CD14-positive monocyte (primary cell): ENCODE data around the gene PIM1. TPM values are rescaled to one million over a fixed set of nuclear protein-coding genes. Genes with fewer than 3 reads are reported as not detected.
A peak's percentile ranks its signal among the peaks of the same experiment; 100 is the strongest.

Experiments
- DNase-seq, 3 donors: peaks; one replicate each; pipeline ENCODE4 v3.0.0-alpha.2; 2011 to 2022
- H2AFZ ChIP-seq: 2 replicates; pipeline ENCODE4 v1.6.0; 2012; ENCODE audit warnings: mild to moderate bottlenecking, low read depth, low read length, inconsistent platforms; ENCODE audit not compliant: insufficient read depth, poor library complexity, severe bottlenecking
- H3K27ac ChIP-seq, 2 donors: 1 replicate in 1 of 2; 2 replicates in 1 of 2; pipeline ENCODE4 v1.5.1; 2012 to 2013; ENCODE audit warnings: low read length in 2 of 2, control low read depth in 1 of 2, inconsistent platforms in 1 of 2, low read depth in 1 of 2, mild to moderate bottlenecking in 1 of 2
- H3K27me3 ChIP-seq, 2 donors: one replicate each; pipeline versions ENCODE4 v1.6.0 to v1.6.1; 2011 to 2013; ENCODE audit warnings: low read length in 2 of 2; ENCODE audit not compliant: control insufficient read depth in 2 of 2, insufficient read depth in 2 of 2
- H3K36me3 ChIP-seq, 2 donors: replicated peaks in 1 of 2; 1 replicate in 1 of 2; 2 replicates in 1 of 2; pipeline versions ENCODE4 v1.5.1 to v1.6.1; 2012 to 2013; ENCODE audit warnings: low read length in 2 of 2, control low read depth in 1 of 2, inconsistent platforms in 1 of 2, mild to moderate bottlenecking in 1 of 2; ENCODE audit not compliant: insufficient read depth in 2 of 2, control insufficient read depth in 1 of 2
- H3K4me1 ChIP-seq, 2 donors: 1 replicate in 1 of 2; 2 replicates in 1 of 2; pipeline versions ENCODE4 v1.5.1 to v1.6.1; 2012 to 2013; ENCODE audit warnings: low read length in 2 of 2, control low read depth in 1 of 2, inconsistent platforms in 1 of 2, mild to moderate bottlenecking in 1 of 2, moderate library complexity in 1 of 2; ENCODE audit not compliant: insufficient read depth in 2 of 2, control insufficient read depth in 1 of 2
- H3K4me2 ChIP-seq: replicated peaks from 2 replicates; pipeline ENCODE3; 2012; ENCODE audit warnings: low read length, moderate library complexity, mild to moderate bottlenecking; ENCODE audit not compliant: poor library complexity, severe bottlenecking; ENCODE audit errors: extremely low read depth
- H3K4me3 ChIP-seq, 3 experiments: fragments of 200-600 bp in 1 of 3; sonication (generic) in 1 of 3; replicated peaks in 1 of 3; 1 replicate in 2 of 3; 2 replicates in 1 of 3; pipeline ENCODE4 v1.5.1; 2011 to 2013; ENCODE audit warnings: low read length in 3 of 3, mild to moderate bottlenecking in 3 of 3, control low read depth in 2 of 3, low read depth in 2 of 3, inconsistent platforms in 1 of 3, moderate library complexity in 1 of 3
- H3K79me2 ChIP-seq: 2 replicates; pipeline ENCODE4 v1.6.0; 2012; ENCODE audit warnings: mild to moderate bottlenecking, control low read depth, inconsistent platforms, low read length, moderate library complexity; ENCODE audit not compliant: insufficient read depth
- H3K9ac ChIP-seq: 2 replicates; pipeline ENCODE4 v1.6.0; 2017; ENCODE audit warnings: low read length, mild to moderate bottlenecking; ENCODE audit not compliant: insufficient read depth, poor library complexity, severe bottlenecking
- H3K9me3 ChIP-seq, 2 donors: replicated peaks in 1 of 2; 1 replicate in 1 of 2; 2 replicates in 1 of 2; pipeline versions ENCODE4 v1.5.1 to v1.6.1; 2012 to 2013; ENCODE audit warnings: low read length in 2 of 2, control low read depth in 1 of 2; ENCODE audit not compliant: control insufficient read depth in 1 of 2, insufficient read depth in 1 of 2
- H4K20me1 ChIP-seq: 2 replicates; pipeline ENCODE4 v1.6.0; 2012; ENCODE audit warnings: mild to moderate bottlenecking, low read length, control low read depth, moderate library complexity; ENCODE audit not compliant: insufficient read depth
- H3K27ac Mint-ChIP-seq, 7 donors: one replicate each; pipeline ENCODE4 v1.8.0; 2020; ENCODE audit warnings: mild to moderate bottlenecking in 7 of 7, mixed read lengths in 7 of 7, moderate library complexity in 6 of 7, inconsistent platforms in 2 of 7
- H3K27me3 Mint-ChIP-seq, 3 donors: one replicate each; pipeline ENCODE4 v1.8.0; 2021 to 2022; ENCODE audit warnings: low read depth in 3 of 3, mild to moderate bottlenecking in 3 of 3, mixed read lengths in 3 of 3, moderate library complexity in 3 of 3, inconsistent platforms in 1 of 3
- H3K36me3 Mint-ChIP-seq, 2 donors: one replicate each; pipeline ENCODE4 v1.8.0; 2020; ENCODE audit warnings: mixed read lengths in 2 of 2, inconsistent platforms in 1 of 2, mild to moderate bottlenecking in 1 of 2
- H3K4me1 Mint-ChIP-seq: one replicate; pipeline ENCODE4 v1.8.0; 2020; ENCODE audit warnings: mild to moderate bottlenecking, mixed read lengths
- H3K4me3 Mint-ChIP-seq, 2 donors: one replicate each; pipeline ENCODE4 v1.8.0; 2020; ENCODE audit warnings: mild to moderate bottlenecking in 2 of 2, mixed read lengths in 2 of 2, moderate library complexity in 1 of 2
- H3K9me3 Mint-ChIP-seq, 7 donors: one replicate each; pipeline ENCODE4 v1.8.0; 2020 to 2022; ENCODE audit warnings: mixed read lengths in 7 of 7, mild to moderate bottlenecking in 6 of 7, moderate library complexity in 6 of 7, inconsistent platforms in 2 of 7
- CTCF ChIP-seq: fragments of 200-600 bp; IDR thresholded peaks from one replicate; pipeline ENCODE4 v1.8.0; 2022; ENCODE audit warnings: antibody characterized with exemption, mild to moderate bottlenecking
- WGBS: methylation state at CpG from one replicate; pipeline ENCODE4 v1.1.5; 2013; ENCODE audit warnings: missing lambda C conversion rate; ENCODE audit not compliant: insufficient coverage; 5-methylcytosine and 5-hydroxymethylcytosine counted together
- intact Hi-C, 2 donors: fragments of 100-400 bp; cut with micrococcal nuclease; formaldehyde crosslinking; loops; one replicate each; pipeline versions ENCODE4 v1.15.0 to v1.15.1; 2023
- polyA plus RNA-seq, 3 donors: library from polyadenylated mRNA; depleted of rRNA in 1 of 3; unstranded in 2 of 3; stranded (reverse) in 1 of 3; fragments of 300-500 nt in 2 of 3; fragments of >200 nt in 1 of 3; fragmentation: Illumina TruSeq in 2 of 3; gene quantifications; 1 replicate in 2 of 3; 2 replicates in 1 of 3; pipeline ENCODE4 v1.2.3, GENCODE V29; 2012 to 2021

The PIM1 gene
- polyA plus RNA-seq, 3 donors = 20.5 to 25.0 (median 24.4) TPM

- peak; percentile 93 for TF ChIP-seq CTCF
- Histone ChIP-seq H3K27ac (no peak overlapping the region), H3K27me3 (no peaks in the 10 kb centered on the region), H3K4me3 (no peak overlapping the region), H4K20me1 (no peaks in the 10 kb centered on the region), H3K4me1 (peaks cover 22 to 24% of the 10 kb centered on the region in 2 donors), H3K79me2 (no peaks in the 10 kb centered on the region), H3K36me3 (no peaks in the 10 kb centered on the region), H3K9ac (no peak overlapping the region), H3K4me2 (no peak overlapping the region), H3K9me3 (no peaks in the 10 kb centered on the region), H2AFZ (no peak overlapping the region)
- H3K9me3 Mint-ChIP-seq = no peaks in the 10 kb centered on the region
- WGBS = 54% methylated on average over 7 of the region's 7 CpGs
- H3K27ac Mint-ChIP-seq = peak overlapping the region in 5 of 7 donors; percentile 19 to 77 (median 58)
- peak; percentile 79 to 83 (median 81) for DNase-seq
- intact Hi-C loops = loop anchor here (2.0 to 10.0 kb wide), 4 partner anchors 35 to 441 kb away; partner anchors contain the start of gene PIM1 (in 1 of the 2)
- H3K27me3 Mint-ChIP-seq = peaks cover 0 to 5% (median 0%) of the 10 kb centered on the region in 3 donors
- peaks cover 38% of the 10 kb centered on the region for H3K4me1 Mint-ChIP-seq
- peaks cover 0 to 2% of the 10 kb centered on the region in 2 donors for H3K36me3 Mint-ChIP-seq
- peak overlapping the region; percentile 39 to 61 for H3K4me3 Mint-ChIP-seq
These were observed 38.0 kb downstream of the PIM1 start for GRCh38 chr6:37207903-37208456.

GRCh38 chr6:37208793-37209192 lies 38.8 kb downstream of the PIM1 start:
- intact Hi-C loops = loop anchor here (2.0 to 10.0 kb wide), 4 partner anchors 36 to 441 kb away; partner anchors contain the start of gene PIM1 (in 1 of the 2)
- DNase-seq = no peak
- Histone ChIP-seq H3K27ac (no peak overlapping the region), H3K79me2 (no peaks in the 10 kb centered on the region), H3K9ac (no peak overlapping the region), H3K4me3 (no peak overlapping the region), H2AFZ (no peak overlapping the region), H3K4me1 (peaks cover 22 to 24% of the 10 kb centered on the region in 2 donors), H3K4me2 (no peak overlapping the region), H3K9me3 (no peaks in the 10 kb centered on the region), H3K27me3 (no peaks in the 10 kb centered on the region), H4K20me1 (no peaks in the 10 kb centered on the region), H3K36me3 (no peaks in the 10 kb centered on the region)
- WGBS = 100% methylated on average over 3 of the region's 7 CpGs
- no peak for TF ChIP-seq CTCF
- Mint-ChIP-seq H3K9me3 (no peaks in the 10 kb centered on the region), H3K27me3 (peaks cover 0 to 5% (median 0%) of the 10 kb centered on the region in 3 donors), H3K4me3 (no peak overlapping the region), H3K4me1 (peaks cover 39% of the 10 kb centered on the region), H3K27ac (no peak overlapping the region), H3K36me3 (peaks cover 0 to 3% of the 10 kb centered on the region in 2 donors)
